Embryonic facial prominence (tissue), 1 donor: ENCODE measurements around the gene OTOP3.

Source experiments
- DNase-seq: peaks from one replicate; pipeline ENCODE4 v3.0.0-alpha.2; 2016; ENCODE audit errors: extremely low spot score

OTOP3 gene

GRCh38 chr17:74917430-74917829 is 18.3 kb upstream of the OTOP3 start:
- DNase-seq = no peak

- no peak for DNase-seq
Observed at GRCh38 chr17:74918906-74919305, 16.8 kb upstream of the OTOP3 start.

- no peak for DNase-seq
Observed at GRCh38 chr17:74919440-74920305, 16.0 kb upstream of the OTOP3 start.

- no peak for DNase-seq
Observed at GRCh38 chr17:74920306-74920620, 15.4 kb upstream of the OTOP3 start.

- no peak for DNase-seq
Observed at GRCh38 chr17:74920642-74921025, 15.1 kb upstream of the OTOP3 start.

- no peak for DNase-seq
Observed at GRCh38 chr17:74921026-74921681, 14.5 kb upstream of the OTOP3 start.

DNA sequence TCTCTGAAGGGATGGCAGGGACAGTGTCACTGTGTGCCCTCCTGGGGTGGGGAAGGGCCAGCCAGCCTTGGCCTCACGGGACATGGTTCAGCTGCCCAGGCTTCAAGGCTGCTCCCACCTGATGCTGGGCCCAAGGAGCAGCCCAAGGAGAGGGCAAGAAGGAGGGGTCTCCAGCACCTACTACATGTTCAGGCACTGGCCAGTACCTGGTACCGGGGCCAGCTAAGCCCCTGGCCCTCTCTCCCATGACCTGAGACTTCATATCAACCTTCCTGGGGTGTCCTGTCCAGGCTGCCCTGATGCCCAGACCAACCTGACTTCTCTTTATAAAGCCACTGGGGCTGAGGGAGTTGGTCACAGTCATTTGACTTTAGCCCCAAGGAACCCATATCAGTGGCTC is 13.9 kb upstream of the OTOP3 start:
- DNase-seq = no peak

DNA sequence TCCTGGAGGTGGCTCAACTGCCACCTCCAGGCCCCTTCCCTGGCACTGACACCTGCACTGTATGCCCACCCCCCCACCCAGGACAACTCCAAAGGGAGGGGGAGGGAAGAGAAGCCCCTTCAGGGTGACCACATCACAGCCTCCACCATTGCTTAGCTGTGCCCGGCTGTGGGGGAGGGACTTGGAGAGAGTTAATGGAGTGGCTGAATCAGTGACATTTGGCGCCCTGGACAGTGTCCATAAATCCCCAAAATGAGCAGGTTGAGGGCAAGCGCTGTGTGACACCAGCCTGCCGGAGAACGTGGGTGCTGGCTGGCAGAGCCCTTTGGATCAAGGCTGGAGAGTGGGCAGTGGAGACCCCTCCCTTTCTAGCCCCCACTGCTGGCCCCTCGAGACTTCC is 13.5 kb upstream of the OTOP3 start:
- DNase-seq = no peak

DNA sequence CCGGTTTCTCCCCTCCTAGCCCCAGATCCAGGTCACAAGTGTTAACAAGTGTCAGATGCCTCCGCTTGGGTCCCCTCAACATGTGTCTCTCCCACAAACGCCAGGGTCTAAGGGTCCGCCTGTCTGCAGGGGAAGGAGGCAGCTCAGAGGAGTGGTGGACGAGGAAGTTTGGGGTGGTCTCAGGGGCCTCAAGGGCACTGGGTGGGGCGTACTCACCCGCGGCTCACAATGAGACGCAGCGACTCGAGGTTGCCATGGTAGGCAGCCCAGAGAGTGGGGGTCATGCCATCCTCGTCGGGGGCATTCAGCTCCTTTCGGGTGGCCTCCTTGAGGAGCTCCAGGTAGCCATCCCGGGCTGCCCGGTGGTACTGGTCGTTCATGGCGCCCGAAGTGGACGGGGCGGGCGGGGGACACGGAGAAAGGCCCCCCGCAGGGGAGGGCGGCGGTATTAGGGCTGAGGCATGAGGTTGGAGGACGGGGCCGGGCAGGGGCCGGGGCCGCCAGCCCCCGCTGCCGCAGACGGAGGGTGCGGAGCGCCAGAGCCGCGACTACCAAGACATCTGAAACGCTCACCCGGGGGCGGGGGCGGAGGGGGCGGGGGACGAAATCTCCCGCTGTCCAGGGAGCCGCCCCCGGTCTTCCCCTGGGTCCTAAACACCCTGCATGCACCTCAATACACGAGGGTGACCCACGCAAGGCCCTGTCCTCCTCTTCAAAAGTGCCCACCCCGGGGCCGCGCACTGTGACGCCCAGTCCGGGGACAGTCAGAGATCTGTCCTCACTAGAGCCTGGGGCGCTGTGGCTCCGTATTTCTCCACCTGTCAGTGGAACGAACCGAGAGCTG is 12.8 kb upstream of the OTOP3 start, which contains the start of gene USH1G:
Gene USH1G, minus strand, starts transcription at position 562 of the 844 bp plus-strand sequence. Its CDS starts 182 bp downstream, at position 380.
- no peak for DNase-seq

DNA sequence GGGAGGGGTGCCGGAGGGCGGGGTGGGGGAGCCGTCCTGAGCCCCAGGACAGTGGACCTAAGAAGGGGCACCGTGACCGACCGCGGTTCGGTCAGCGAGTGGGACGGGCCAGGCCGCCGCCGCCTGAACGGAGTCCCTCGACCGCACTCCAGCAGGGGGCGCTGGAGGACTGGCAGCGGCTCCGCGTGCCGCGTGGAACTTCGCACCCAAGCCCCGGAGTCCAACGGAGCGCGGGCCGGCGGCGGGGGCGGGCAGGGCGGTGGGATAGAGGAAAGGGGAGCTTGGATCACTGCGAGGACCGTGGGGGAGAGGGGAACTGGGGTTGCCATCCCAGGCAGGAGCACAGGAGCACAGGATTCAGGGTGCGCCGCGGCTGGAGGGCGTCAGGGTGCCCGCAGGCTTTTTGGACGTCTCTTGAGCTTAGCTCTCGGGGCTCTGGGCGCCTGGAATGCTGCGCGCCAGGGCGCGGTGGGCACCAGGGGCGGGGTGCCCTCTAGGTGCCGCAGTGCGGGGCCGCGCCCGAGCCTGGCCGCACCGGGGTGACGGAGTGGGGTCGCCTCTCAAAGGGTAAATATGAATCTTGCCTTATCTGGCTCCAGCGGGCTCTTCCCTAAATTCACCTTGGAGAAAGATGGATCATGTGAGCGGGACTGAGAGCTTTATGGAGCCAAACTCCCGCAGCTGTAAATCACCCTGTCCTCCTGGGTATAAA is 12.0 kb upstream of the OTOP3 start:
- DNase-seq = no peak

GRCh38 chr17:74924250-74924948 is 11.3 kb upstream of the OTOP3 start, which contains the start of gene OTOP2:
Gene OTOP2 (plus strand): TSS chr17:74924273. CDS start chr17:74924633, 360 bp downstream.
- no peak for DNase-seq

DNA sequence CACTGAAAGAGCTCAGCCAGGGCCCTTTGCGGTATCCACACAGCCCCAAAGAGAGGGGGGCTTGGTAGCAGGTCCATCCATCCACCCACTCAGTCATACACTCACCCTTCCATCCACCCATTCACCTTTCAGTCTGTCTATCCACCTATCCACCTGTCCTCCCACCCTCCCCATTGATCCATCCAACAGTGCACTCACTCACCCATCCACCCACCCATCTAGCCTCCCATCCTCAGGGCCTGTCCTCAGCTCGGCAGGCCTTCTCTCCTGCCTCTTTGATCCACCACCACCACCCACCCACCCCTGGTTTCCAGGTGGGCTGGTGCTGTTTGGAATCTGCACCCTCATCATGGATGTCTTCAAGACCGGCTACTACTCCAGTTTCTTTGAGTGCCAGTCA is 10.5 kb upstream of the OTOP3 start:
- no peak for DNase-seq

DNA sequence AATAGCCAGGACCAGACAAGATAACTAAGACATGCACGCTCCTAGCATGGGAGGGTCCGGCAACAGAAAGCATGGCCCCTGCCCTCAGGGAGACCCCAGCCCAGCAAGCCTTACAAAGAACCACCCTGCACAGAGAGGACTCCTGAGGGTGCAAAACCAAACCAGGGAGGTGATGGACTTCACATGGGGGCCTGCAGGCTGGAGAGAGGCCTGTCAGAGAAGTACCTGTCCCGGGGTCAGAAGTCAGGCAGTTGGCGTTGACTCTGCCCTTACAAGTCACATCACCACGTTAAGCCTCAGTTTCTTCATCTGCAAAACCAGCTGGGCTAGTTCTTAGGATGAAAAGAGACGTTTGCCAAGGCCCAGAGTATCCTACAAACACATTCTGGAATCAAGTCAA is 6.9 kb upstream of the OTOP3 start:
- DNase-seq = no peak

GRCh38 chr17:74930535-74931036 is 5.1 kb upstream of the OTOP3 start:
- no peak for DNase-seq

DNA sequence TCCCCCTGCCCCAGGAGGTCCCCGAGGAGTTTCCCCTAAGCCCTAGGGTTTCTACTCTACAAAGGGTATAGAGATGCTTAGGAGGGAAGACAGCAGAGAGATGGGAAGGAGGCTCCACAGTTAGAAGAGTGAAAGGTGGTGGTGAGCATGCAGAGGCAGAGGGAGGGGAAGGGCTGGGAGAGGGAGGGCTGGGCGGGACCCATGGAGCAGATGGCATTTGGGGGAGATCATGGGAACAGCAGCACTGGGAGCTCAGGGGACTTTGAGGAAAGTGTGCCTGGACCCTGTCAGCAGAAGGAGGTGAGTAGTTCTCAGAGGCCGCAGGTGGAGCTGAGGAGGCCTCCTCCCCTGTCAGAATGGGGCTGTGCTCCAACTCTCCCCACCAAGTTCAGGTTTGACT is 650 bp upstream of the OTOP3 start:
- DNase-seq = no peak

DNA sequence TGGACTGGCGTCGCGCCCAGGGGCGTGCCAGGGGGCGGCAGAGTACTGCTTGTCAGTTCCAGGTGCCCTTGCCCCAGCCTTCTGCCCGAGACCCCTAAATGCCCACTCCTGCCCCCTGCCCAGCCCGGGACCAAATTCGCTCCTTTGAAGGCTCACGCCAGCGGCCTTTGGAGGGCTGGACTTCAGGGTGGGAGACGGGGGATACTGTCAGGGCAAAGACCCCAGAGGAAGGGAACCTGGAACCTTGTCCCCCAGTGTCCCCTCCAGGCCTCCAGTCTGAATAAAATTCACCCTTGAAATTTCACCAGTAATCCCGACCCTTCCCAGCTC is 737 bp downstream of the OTOP3 start:
- no peak for DNase-seq

- no peak for DNase-seq
Observed at GRCh38 chr17:74937064-74938051, 1.7 kb downstream of the OTOP3 start.

DNA sequence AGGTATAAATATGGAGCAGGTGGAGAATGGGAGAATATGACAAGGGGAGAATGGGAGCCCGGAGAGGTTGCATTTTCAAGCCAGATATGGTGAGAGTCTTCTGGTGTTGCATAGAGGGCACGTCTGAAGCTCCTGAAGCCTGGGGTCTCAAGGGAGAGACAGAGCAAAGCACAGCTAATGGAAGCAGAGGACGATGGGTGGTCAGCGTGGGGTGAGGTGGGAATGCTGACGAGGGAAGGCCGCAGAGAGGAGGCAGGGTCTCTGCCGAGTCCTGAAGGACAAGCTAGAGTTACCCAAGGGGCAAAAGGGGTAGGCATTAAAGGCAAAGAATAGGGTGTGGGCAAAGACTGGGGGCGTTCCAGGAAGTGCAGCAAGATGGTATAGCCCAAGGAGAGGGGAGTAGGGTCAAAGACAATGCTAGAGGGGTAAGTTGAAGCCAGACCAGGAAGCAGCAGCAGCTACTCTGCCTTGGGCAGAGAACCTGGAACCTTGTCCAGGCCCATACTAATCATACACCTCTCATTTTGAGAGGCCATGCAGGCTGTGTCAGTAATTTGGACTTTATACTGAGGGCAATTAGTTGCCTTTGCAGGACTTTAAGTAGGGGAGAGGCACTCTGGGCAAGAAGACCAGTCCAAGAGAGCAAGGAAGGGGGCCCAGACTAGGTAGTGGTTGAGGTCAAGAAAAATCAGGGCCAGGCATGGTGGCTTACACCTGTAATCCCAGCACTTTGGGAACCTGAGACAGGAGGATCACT is 2.7 kb downstream of the OTOP3 start:
- no peak for DNase-seq

DNA sequence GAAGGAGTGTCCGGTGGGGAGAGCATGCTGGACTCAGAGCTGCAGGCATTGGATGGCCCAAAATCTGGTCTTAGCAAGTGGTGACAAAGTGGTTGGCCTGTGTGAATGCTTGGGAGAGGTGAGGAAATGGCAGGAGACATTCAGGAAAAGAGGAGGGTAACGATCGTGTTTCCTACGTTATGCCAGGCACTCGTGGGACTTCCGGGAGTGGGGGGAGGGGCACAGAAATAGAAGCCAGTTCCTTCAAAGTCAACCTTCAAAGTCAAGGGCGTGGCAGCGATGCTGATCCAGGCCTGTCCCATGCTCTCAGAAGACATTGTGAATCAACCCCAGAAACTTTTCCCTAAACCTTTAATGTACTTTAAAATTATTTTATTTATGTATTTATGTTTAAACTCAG is 3.8 kb downstream of the OTOP3 start:
- no peak for DNase-seq
